ENCODE data around the gene RIC8B. TPM values are rescaled to one million over a fixed set of nuclear protein-coding genes. Genes with fewer than 3 reads are reported as not detected.

RIC8B gene
- total and polyA plus RNA-seq, 2 of the 8 experiments (the other 6 are each of a cell fraction or from before 2014, with no cell fraction given), result 8.2 to 25.3 TPM

GRCh38 chr12:106906715-106907114 lies 132.2 kb downstream of the RIC8B start:
- no peaks in the 10 kb centered on the region for H3K79me2 ChIP-seq (ENCODE audit: control insufficient read depth in 1 of 2, insufficient read depth in 2 of 2, low read length in 2 of 2)
- H2AK5ac ChIP-seq (ENCODE audit: low read depth, low read length), result peak overlapping the region; percentile 49; the same call in 1 of the 2 replicates
- no peak overlapping the region for H3K27ac ChIP-seq (ENCODE audit: low read depth, low read length)
- DNase-seq (ENCODE audit: low read depth in 1 of 2, low spot score in 2 of 2) (no peak), FAIRE-seq (no peak)
- POLR2A ChIA-PET (ENCODE audit: partially characterized antibody), result no interaction called here
- H2BK12ac ChIP-seq (ENCODE audit: low read depth, low read length), result no peak overlapping the region
- no peak for TF ChIP-seq KDM5A (IDR thresholded peaks at IDR 0.05; ENCODE audit: low read length)
- no peak for TF ChIP-seq GTF2F1 (IDR thresholded peaks at IDR 0.05; ENCODE audit: borderline replicate concordance, low read depth, low read length)
- TF ChIP-seq TEAD4 (IDR thresholded peaks at IDR 0.05; ENCODE audit: low read depth, low read length), result no peak
- H2BK5ac ChIP-seq (ENCODE audit: low read depth, low read length), result no peak overlapping the region
- no peak overlapping the region for H2BK120ac ChIP-seq (replicated peaks; ENCODE audit: low read depth, low read length)
- H4K20me1 ChIP-seq (replicated peaks in 1 of 2; ENCODE audit: control insufficient read depth in 1 of 2, insufficient read depth in 2 of 2, low read length in 2 of 2), result no peaks in the 10 kb centered on the region
- no peak overlapping the region for H3K56ac ChIP-seq (replicated peaks; ENCODE audit: insufficient read length, low read depth, low read length)
- no peaks in the 10 kb centered on the region for H3K79me1 ChIP-seq (ENCODE audit: low read depth, low read length)
- no peak overlapping the region for H4K91ac ChIP-seq (replicated peaks; ENCODE audit: insufficient read length, low read length)
- CTCF ChIA-PET (ENCODE audit: partially characterized antibody), result interaction anchor here (0.6 to 6.0 kb wide), 6 partner anchors 9 to 99 kb away, joined by 3 to 50 read pairs (median 3); no protein-coding TSS in a partner anchor
- H4K8ac ChIP-seq (ENCODE audit: extremely low read depth, insufficient read depth, low read length), result no peak overlapping the region
- H3K4me3 ChIP-seq (ENCODE audit: extremely low read depth in 1 of 4, insufficient read depth in 2 of 4, low read depth in 3 of 4, low read length in 4 of 4), result no peak overlapping the region
- WGBS, 2 experiments (ENCODE audit: extremely low coverage in 1 of 2, insufficient coverage in 1 of 2, insufficient read length in 1 of 2, insufficient replicate concordance in 2 of 2, low coverage in 1 of 2, low lambda C conversion rate in 2 of 2, missing lambda C conversion rate in 1 of 2), result 81% methylated on average over 2 of the region's 2 CpGs; no CpG with 5 or more reads in 1 of the 2 experiments
- no peak overlapping the region for H2AFZ ChIP-seq (ENCODE audit: low read length)
- H3K18ac ChIP-seq (ENCODE audit: extremely low read depth, low read length), result no peak overlapping the region
- no peak overlapping the region for H3K4me2 ChIP-seq (ENCODE audit: insufficient read depth in 1 of 2, low read depth in 2 of 2, low read length in 2 of 2)
- H3K9ac ChIP-seq (replicated peaks in 1 of 4; ENCODE audit: extremely low read depth in 1 of 4, low read depth in 3 of 4, low read length in 3 of 4), result no peak overlapping the region
- H3K4ac ChIP-seq (replicated peaks; ENCODE audit: insufficient read length, low read depth, low read length), result no peak overlapping the region
- H3K14ac ChIP-seq (ENCODE audit: insufficient read length), result no peak overlapping the region
- no peak overlapping the region for H4K5ac ChIP-seq (ENCODE audit: insufficient read length, low read depth, low read length)
- H3K23ac ChIP-seq (ENCODE audit: insufficient read length), result no peak overlapping the region
- H2BK20ac ChIP-seq (ENCODE audit: low read length), result no peak overlapping the region
- H2BK15ac ChIP-seq (ENCODE audit: low read length), result no peak overlapping the region
- peaks cover 0 to 2% (median 0%) of the 10 kb centered on the region in 4 experiments; a peak in 3 of 7 replicates for H3K4me1 ChIP-seq (replicated peaks in 1 of 4; ENCODE audit: control insufficient read depth in 3 of 4, insufficient read depth in 4 of 4, low read length in 3 of 4)
- peaks cover 2 to 13% (median 9%) of the 10 kb centered on the region in 4 experiments; a peak in 6 of 7 replicates for H3K27me3 ChIP-seq (replicated peaks in 1 of 4; ENCODE audit: control insufficient read depth in 3 of 4, extremely low read depth in 1 of 4, insufficient read depth in 3 of 4, low read length in 3 of 4)
- H3K36me3 ChIP-seq (ENCODE audit: control insufficient read depth in 2 of 4, insufficient read depth in 4 of 4, low read length in 3 of 4), result no peaks in the 10 kb centered on the region
- no peaks in the 10 kb centered on the region for H3K9me3 ChIP-seq (ENCODE audit: insufficient read depth in 2 of 2, low read depth in 1 of 2, low read length in 1 of 2)
- peaks cover 7% of the 10 kb centered on the region for H3K23me2 ChIP-seq (ENCODE audit: low read depth, low read length)
